Esophagus muscularis mucosa (tissue), 4 donors: ENCODE data around the gene EMSY. TPM values are rescaled to one million over a fixed set of nuclear protein-coding genes. Genes with fewer than 3 reads are reported as not detected.

ENCODE experiments used
- DNase-seq: peaks from one replicate; pipeline ENCODE4 v3.0.0-alpha.2; 2017; ENCODE audit errors: extremely low spot score
- H3K27ac ChIP-seq, 4 donors: fragments of 200-600 bp; sonication (generic); replicated peaks in 1 of 4; 1 replicate in 3 of 4; 2 replicates in 1 of 4; pipeline ENCODE4 v1.5.1; 2016 to 2019; ENCODE audit warnings: mild to moderate bottlenecking in 1 of 4
- H3K27me3 ChIP-seq, 4 donors: fragments of 200-600 bp; sonication (generic); one replicate each; pipeline versions ENCODE4 v1.5.1 to v1.6.0; 2016 to 2019
- H3K36me3 ChIP-seq, 4 donors: fragments of 200-600 bp; sonication (generic); one replicate each; pipeline ENCODE4 v1.5.1; 2016 to 2019
- H3K4me1 ChIP-seq, 4 donors: fragments of 200-600 bp; sonication (generic); one replicate each; pipeline ENCODE4 v1.5.1; 2016 to 2019
- H3K4me3 ChIP-seq, 4 donors: fragments of 200-600 bp; sonication (generic); 1 replicate in 2 of 4; 2 replicates in 2 of 4; pipeline ENCODE4 v1.5.1; 2016 to 2019; ENCODE audit warnings: mild to moderate bottlenecking in 4 of 4, moderate library complexity in 1 of 4
- H3K9me3 ChIP-seq, 4 donors: fragments of 200-600 bp; sonication (generic); 1 replicate in 3 of 4; 2 replicates in 1 of 4; pipeline ENCODE4 v1.5.1; 2016 to 2019
- CTCF ChIP-seq, 3 experiments: fragments of 200-600 bp in 2 of 3; fragments of 450-650 bp in 1 of 3; sonication (generic) in 2 of 3; IDR thresholded peaks; one replicate each; pipeline ENCODE4 v1.5.1; 2017 to 2019; ENCODE audit warnings: antibody characterized with exemption in 3 of 3, mild to moderate bottlenecking in 2 of 3, moderate library complexity in 1 of 3
- EP300 ChIP-seq: sonication (generic); formaldehyde crosslinking; IDR thresholded peaks from one replicate; pipeline ENCODE4 v1.6.1; 2017; ENCODE audit warnings: antibody characterized with exemption
- POLR2A ChIP-seq: fragments of 450-650 bp; IDR thresholded peaks from one replicate; pipeline ENCODE4 v1.6.1; 2017; ENCODE audit warnings: antibody characterized with exemption, moderate library complexity, mild to moderate bottlenecking, low read depth
- POLR2AphosphoS5 ChIP-seq, 2 donors: sonication (generic); formaldehyde crosslinking; IDR thresholded peaks; one replicate each; pipeline ENCODE4 v1.6.1; 2017; ENCODE audit warnings: antibody characterized with exemption in 2 of 2
- whole genome bisulfite sequencing: methylation state at CpG from one replicate; pipeline ENCODE4 v1.1.5; 2018; 5-methylcytosine and 5-hydroxymethylcytosine counted together
- intact Hi-C: fragments of 100-400 bp; cut with DNase I; formaldehyde crosslinking; loops from one replicate; pipeline ENCODE4 v1.15.1; 2023
- total RNA-seq, 4 donors: library from RNA; depleted of rRNA; stranded (reverse); fragments of >200 nt; gene quantifications; one replicate each; pipeline versions ENCODE4 v1.1.0 to v1.2.1, GENCODE V29; 2016

EMSY gene
- total RNA-seq, 4 donors from 2014 or later, result 17.1 to 34.6 (median 27.6) TPM

GRCh38 chr11:76559346-76559745 lies 114.5 kb downstream of the EMSY start:
- Histone ChIP-seq H3K36me3 (no peaks in the 10 kb centered on the region), H3K27me3 (peaks cover 0 to 18% (median 0%) of the 10 kb centered on the region in 4 donors), H3K9me3 (no peaks in the 10 kb centered on the region), H3K4me3 (no peak overlapping the region), H3K27ac (no peak overlapping the region), H3K4me1 (peaks cover 0 to 18% (median 0%) of the 10 kb centered on the region in 4 donors)
- no peak for DNase-seq
- no peak for TF ChIP-seq CTCF (IDR thresholded peaks at IDR 0.05)
- intact Hi-C loops, result no loop called here
- WGBS, result 52% methylated on average over 1 of the region's 1 CpG

GRCh38 chr11:76560219-76560618 lies 115.4 kb downstream of the EMSY start:
- no peak for DNase-seq
- peaks cover 0 to 18% (median 0%) of the 10 kb centered on the region in 4 donors for H3K27me3 ChIP-seq
- no peaks in the 10 kb centered on the region for H3K36me3 ChIP-seq
- intact Hi-C loops, result no loop called here
- H3K4me3 ChIP-seq, result no peak overlapping the region
- no peak overlapping the region for H3K27ac ChIP-seq
- H3K9me3 ChIP-seq, result no peaks in the 10 kb centered on the region
- peaks cover 0 to 18% (median 0%) of the 10 kb centered on the region in 4 donors for H3K4me1 ChIP-seq
- 75% methylated on average over 5 of the region's 5 CpGs for WGBS
- TF ChIP-seq EP300, result no peak
- TF ChIP-seq CTCF (IDR thresholded peaks at IDR 0.05), result no peak
- TF ChIP-seq POLR2A, result no peak
- no peak for TF ChIP-seq POLR2AphosphoS5 (IDR thresholded peaks at IDR 0.05)

GRCh38 chr11:76561245-76561644 lies 116.4 kb downstream of the EMSY start:
- H3K36me3 ChIP-seq, result no peaks in the 10 kb centered on the region
- no peak for DNase-seq
- WGBS, result 67% methylated on average over 7 of the region's 8 CpGs
- TF ChIP-seq POLR2A, result no peak
- no peak for TF ChIP-seq POLR2AphosphoS5 (IDR thresholded peaks at IDR 0.05)
- no peak for TF ChIP-seq EP300
- no peak for TF ChIP-seq CTCF (IDR thresholded peaks at IDR 0.05)
- peaks cover 0 to 18% (median 0%) of the 10 kb centered on the region in 4 donors for H3K27me3 ChIP-seq
- H3K27ac ChIP-seq, result no peak overlapping the region
- no peaks in the 10 kb centered on the region for H3K9me3 ChIP-seq
- peaks cover 0 to 18% (median 0%) of the 10 kb centered on the region in 4 donors for H3K4me1 ChIP-seq
- intact Hi-C loops, result no loop called here
- H3K4me3 ChIP-seq, result no peak overlapping the region

- no peak for TF ChIP-seq POLR2AphosphoS5 (IDR thresholded peaks at IDR 0.05)
- no peak for TF ChIP-seq POLR2A
- no peak for TF ChIP-seq EP300
- TF ChIP-seq CTCF (IDR thresholded peaks at IDR 0.05), result no peak
- H3K9me3 ChIP-seq, result no peaks in the 10 kb centered on the region
- H3K36me3 ChIP-seq, result no peaks in the 10 kb centered on the region
- no peak overlapping the region for H3K4me3 ChIP-seq
- no peak overlapping the region for H3K27ac ChIP-seq
- intact Hi-C loops, result no loop called here
- no peak for DNase-seq
- H3K4me1 ChIP-seq, result peaks cover 0 to 18% (median 0%) of the 10 kb centered on the region in 4 donors
- 88% methylated on average over 3 of the region's 3 CpGs for WGBS
- peaks cover 0 to 18% (median 0%) of the 10 kb centered on the region in 4 donors for H3K27me3 ChIP-seq
These were observed 117.7 kb downstream of the EMSY start for GRCh38 chr11:76562541-76562940.

- intact Hi-C loops, result no loop called here
- no peak overlapping the region for H3K4me3 ChIP-seq
- WGBS, result 72% methylated on average over 3 of the region's 3 CpGs
These were observed 119.5 kb downstream of the EMSY start for GRCh38 chr11:76564364-76564763.

More at GRCh38 chr11:76564364-76564763, 119.5 kb downstream of the EMSY start:
- Histone ChIP-seq H3K9me3 (no peaks in the 10 kb centered on the region), H3K27ac (no peak overlapping the region), H3K27me3 (peaks cover 0 to 18% (median 0%) of the 10 kb centered on the region in 4 donors), H3K36me3 (no peaks in the 10 kb centered on the region), H3K4me1 (peaks cover 0 to 18% (median 0%) of the 10 kb centered on the region in 4 donors)
- no peak for DNase-seq
- TF ChIP-seq EP300, result no peak
- TF ChIP-seq CTCF (IDR thresholded peaks at IDR 0.05), result no peak
- no peak for TF ChIP-seq POLR2AphosphoS5 (IDR thresholded peaks at IDR 0.05)
- TF ChIP-seq POLR2A, result no peak
